Tibial nerve (tissue), 4 donors: ENCODE data around the gene SP5.

Experiments
- CTCF ChIP-seq, 5 experiments: fragments of 200-600 bp in 3 of 5; fragments of 450-650 bp in 2 of 5; sonication (generic) in 3 of 5; IDR thresholded peaks; one replicate each; pipeline ENCODE4 v1.5.1; 2016 to 2019; ENCODE audit warnings: antibody characterized with exemption in 5 of 5, mild to moderate bottlenecking in 3 of 5, moderate library complexity in 2 of 5
- EP300 ChIP-seq, 2 donors: sonication (generic); formaldehyde crosslinking; IDR thresholded peaks; one replicate each; pipeline ENCODE4 v1.6.1; 2017; ENCODE audit warnings: antibody characterized with exemption in 2 of 2, mild to moderate bottlenecking in 1 of 2
- POLR2A ChIP-seq, 2 donors: fragments of 450-650 bp; IDR thresholded peaks; one replicate each; pipeline ENCODE4 v1.6.1; 2017; ENCODE audit warnings: antibody characterized with exemption in 2 of 2, mild to moderate bottlenecking in 2 of 2, moderate library complexity in 2 of 2

- TF ChIP-seq CTCF (IDR thresholded peaks at IDR 0.05) (no peak), EP300 (IDR thresholded peaks at IDR 0.05) (no peak), POLR2A (IDR thresholded peaks at IDR 0.05) (no peak)
These were observed 33.8 kb upstream of the SP5 start for GRCh38 chr2:170681311-170681710.
